ENCODE data around the gene MCM5.

Gene MCM5

DNA sequence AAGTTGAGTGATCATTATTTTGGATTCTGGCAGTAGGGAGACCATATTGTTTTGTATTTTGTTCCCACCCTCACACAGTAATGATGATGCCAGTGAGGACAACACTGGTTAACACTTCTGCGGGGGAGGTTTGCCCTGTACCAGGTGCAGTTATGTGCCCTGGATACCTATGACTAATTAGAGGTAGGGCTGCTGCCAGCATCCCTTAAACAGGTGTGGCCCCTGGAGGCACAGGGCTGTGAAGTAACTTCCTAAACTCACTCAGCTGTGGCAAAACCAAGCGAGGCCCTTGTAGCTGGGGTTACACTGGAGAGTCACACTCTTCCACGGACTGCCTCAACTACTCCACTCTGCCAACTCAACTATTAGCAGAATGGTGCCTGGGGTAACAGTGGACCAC, 64.5 kb downstream of the MCM5 start:
- no peaks in the 10 kb centered on the region for H3F3A ChIP-seq (ENCODE audit: control insufficient read depth, insufficient read depth)

DNA sequence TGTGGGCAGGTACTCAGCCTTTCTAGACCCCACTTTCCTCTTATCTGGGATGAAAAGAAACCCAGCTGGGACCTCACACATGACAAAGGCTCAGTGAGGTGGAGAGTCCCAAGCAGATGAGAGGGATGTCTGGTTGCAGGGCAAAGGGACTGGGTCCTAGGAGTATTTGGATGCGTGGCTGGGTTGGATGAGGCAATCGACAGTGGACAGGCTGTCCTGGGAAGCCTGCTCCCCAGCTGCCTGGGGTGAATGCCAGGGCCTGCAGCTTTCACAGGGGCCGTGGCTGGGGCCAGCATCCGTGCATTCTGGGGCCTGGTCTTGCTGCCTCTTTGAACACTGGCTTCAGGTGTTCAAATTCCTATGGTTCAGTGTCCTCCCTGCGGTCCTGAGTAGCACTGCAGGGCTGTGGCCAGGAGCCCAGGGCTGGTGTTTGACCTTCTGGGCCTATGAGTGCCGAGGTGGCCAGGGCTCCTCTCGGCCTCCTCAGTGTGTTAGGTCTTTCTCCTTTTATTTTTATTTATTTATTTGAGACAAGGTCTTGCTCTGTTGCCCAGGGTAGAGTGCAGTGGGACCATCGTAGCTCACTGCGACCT, 65.3 kb downstream of the MCM5 start:
- Histone ChIP-seq H3K4me3 (ENCODE audit: low read length) (no peak overlapping the region), H3K4me2 (ENCODE audit: low read length) (no peak overlapping the region), H3K27ac (ENCODE audit: low read depth, low read length) (no peak overlapping the region), H4K20me1 (ENCODE audit: control insufficient read depth, insufficient read depth, low read depth, low read length) (no peaks in the 10 kb centered on the region), H3K4me1 (ENCODE audit: control insufficient read depth, low read length) (peaks cover 10% of the 10 kb centered on the region), H3F3A (ENCODE audit: control insufficient read depth, insufficient read depth) (no peaks in the 10 kb centered on the region), H3K36me3 (ENCODE audit: control insufficient read depth, low read length) (no peaks in the 10 kb centered on the region), H3K9me3 (ENCODE audit: control insufficient read depth, insufficient read depth, low read length) (no peaks in the 10 kb centered on the region), H3K79me2 (ENCODE audit: control insufficient read depth, low read length) (no peaks in the 10 kb centered on the region), H3K27me3 (ENCODE audit: control insufficient read depth, low read length) (no peaks in the 10 kb centered on the region), H3K9me2 (replicated peaks; ENCODE audit: control insufficient read depth, low read length) (no peaks in the 10 kb centered on the region)
- TF ChIP-seq, protein P1, sequence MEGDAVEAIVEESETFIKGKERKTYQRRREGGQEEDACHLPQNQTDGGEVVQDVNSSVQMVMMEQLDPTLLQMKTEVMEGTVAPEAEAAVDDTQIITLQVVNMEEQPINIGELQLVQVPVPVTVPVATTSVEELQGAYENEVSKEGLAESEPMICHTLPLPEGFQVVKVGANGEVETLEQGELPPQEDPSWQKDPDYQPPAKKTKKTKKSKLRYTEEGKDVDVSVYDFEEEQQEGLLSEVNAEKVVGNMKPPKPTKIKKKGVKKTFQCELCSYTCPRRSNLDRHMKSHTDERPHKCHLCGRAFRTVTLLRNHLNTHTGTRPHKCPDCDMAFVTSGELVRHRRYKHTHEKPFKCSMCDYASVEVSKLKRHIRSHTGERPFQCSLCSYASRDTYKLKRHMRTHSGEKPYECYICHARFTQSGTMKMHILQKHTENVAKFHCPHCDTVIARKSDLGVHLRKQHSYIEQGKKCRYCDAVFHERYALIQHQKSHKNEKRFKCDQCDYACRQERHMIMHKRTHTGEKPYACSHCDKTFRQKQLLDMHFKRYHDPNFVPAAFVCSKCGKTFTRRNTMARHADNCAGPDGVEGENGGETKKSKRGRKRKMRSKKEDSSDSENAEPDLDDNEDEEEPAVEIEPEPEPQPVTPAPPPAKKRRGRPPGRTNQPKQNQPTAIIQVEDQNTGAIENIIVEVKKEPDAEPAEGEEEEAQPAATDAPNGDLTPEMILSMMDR (IDR thresholded peaks at IDR 0.05; ENCODE audit: low read depth, low read length, poor library complexity, severe bottlenecking), result no peak
- no peak for TF ChIP-seq EZH2phosphoT487 (IDR thresholded peaks at IDR 0.05; ENCODE audit: borderline replicate concordance, low read length)

More for the DNA sequence above, 64.5 kb downstream of the MCM5 start:
- H4K20me1 ChIP-seq (ENCODE audit: control insufficient read depth, insufficient read depth, low read depth, low read length), result no peaks in the 10 kb centered on the region
- H3K79me2 ChIP-seq (ENCODE audit: control insufficient read depth, low read length), result no peaks in the 10 kb centered on the region
- no peak for TF ChIP-seq EZH2phosphoT487 (IDR thresholded peaks at IDR 0.05; ENCODE audit: borderline replicate concordance, low read length)
- TF ChIP-seq, protein P1 (IDR thresholded peaks at IDR 0.05; ENCODE audit: low read depth, low read length, poor library complexity, severe bottlenecking), result no peak
- H3K9me2 ChIP-seq (replicated peaks; ENCODE audit: control insufficient read depth, low read length), result no peaks in the 10 kb centered on the region
- no peaks in the 10 kb centered on the region for H3K27me3 ChIP-seq (ENCODE audit: control insufficient read depth, low read length)
- peaks cover 10% of the 10 kb centered on the region for H3K4me1 ChIP-seq (ENCODE audit: control insufficient read depth, low read length)
- no peaks in the 10 kb centered on the region for H3K9me3 ChIP-seq (ENCODE audit: control insufficient read depth, insufficient read depth, low read length)
- H3K27ac ChIP-seq (ENCODE audit: low read depth, low read length), result no peak overlapping the region
- peak overlapping the region; percentile 16 for H3K4me2 ChIP-seq (ENCODE audit: low read length)
- H3K36me3 ChIP-seq (ENCODE audit: control insufficient read depth, low read length), result no peaks in the 10 kb centered on the region
- no peak overlapping the region for H3K4me3 ChIP-seq (ENCODE audit: low read length)

DNA sequence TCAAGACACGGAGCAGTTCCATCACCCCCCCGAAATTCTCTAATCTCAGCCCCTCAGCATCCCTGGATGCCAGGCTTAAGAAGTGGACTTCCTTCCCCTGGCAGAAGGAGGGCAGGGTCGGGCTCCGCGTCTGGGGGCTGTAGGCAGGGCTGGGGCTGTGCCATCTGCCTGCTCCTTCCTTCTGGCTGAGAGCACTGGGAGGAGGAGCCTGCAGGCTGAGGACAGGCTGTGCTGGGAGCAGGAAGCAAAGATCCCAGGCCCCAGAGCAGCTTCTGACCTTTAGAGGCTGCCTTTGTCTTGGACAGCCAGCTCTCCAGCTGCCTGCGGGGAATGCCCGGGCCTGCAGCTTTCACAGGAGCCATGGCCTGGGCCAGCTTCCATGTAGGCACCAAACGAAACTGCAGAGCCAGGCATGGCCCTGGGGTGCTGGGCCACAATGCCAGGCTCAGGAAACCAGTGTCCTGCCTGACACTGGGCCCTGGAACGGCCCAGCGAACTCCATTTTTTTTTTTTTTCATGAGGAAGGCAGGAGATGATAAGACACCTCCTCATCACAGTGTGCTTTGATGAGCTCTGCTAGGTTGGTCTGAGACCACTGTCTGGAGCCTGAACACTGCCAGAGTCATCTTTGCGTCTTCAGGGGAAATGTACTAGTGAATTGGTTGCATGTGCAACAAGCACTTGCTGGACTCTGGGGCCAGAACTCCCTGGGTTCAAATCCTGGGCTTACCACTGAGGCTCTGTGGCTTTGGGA, 67.9 kb downstream of the MCM5 start:
- no peak overlapping the region for H3K4me2 ChIP-seq (ENCODE audit: low read length)
- no peaks in the 10 kb centered on the region for H4K20me1 ChIP-seq (ENCODE audit: control insufficient read depth, insufficient read depth, low read depth, low read length)
- TF ChIP-seq EZH2phosphoT487 (IDR thresholded peaks at IDR 0.05; ENCODE audit: borderline replicate concordance, low read length), result no peak
- TF ChIP-seq, protein P1 (IDR thresholded peaks at IDR 0.05; ENCODE audit: low read depth, low read length, poor library complexity, severe bottlenecking), result no peak
- H3K9me2 ChIP-seq (replicated peaks; ENCODE audit: control insufficient read depth, low read length), result no peaks in the 10 kb centered on the region
- peaks cover 10% of the 10 kb centered on the region for H3K4me1 ChIP-seq (ENCODE audit: control insufficient read depth, low read length)
- H3K27me3 ChIP-seq (ENCODE audit: control insufficient read depth, low read length), result no peaks in the 10 kb centered on the region
- H3K9me3 ChIP-seq (ENCODE audit: control insufficient read depth, insufficient read depth, low read length), result no peaks in the 10 kb centered on the region
- H3K36me3 ChIP-seq (ENCODE audit: control insufficient read depth, low read length), result no peaks in the 10 kb centered on the region
- H3F3A ChIP-seq (ENCODE audit: control insufficient read depth, insufficient read depth), result no peaks in the 10 kb centered on the region
- no peaks in the 10 kb centered on the region for H3K79me2 ChIP-seq (ENCODE audit: control insufficient read depth, low read length)
- H3K4me3 ChIP-seq (ENCODE audit: low read length), result no peak overlapping the region
- H3K27ac ChIP-seq (ENCODE audit: low read depth, low read length), result no peak overlapping the region
